CD14-positive monocyte (primary cell): Measurements from ENCODE around the gene CDC37L1. TPM values are rescaled to one million over a fixed set of nuclear protein-coding genes. Genes with fewer than 3 reads are reported as not detected.

Source experiments
- DNase-seq, 3 donors: peaks; one replicate each; pipeline ENCODE4 v3.0.0-alpha.2; 2011 to 2022
- H2AFZ ChIP-seq: 2 replicates; pipeline ENCODE4 v1.6.0; 2012; ENCODE audit warnings: mild to moderate bottlenecking, low read depth, low read length, inconsistent platforms; ENCODE audit not compliant: insufficient read depth, poor library complexity, severe bottlenecking
- H3K27ac ChIP-seq, 2 donors: 1 replicate in 1 of 2; 2 replicates in 1 of 2; pipeline ENCODE4 v1.5.1; 2012 to 2013; ENCODE audit warnings: low read length in 2 of 2, control low read depth in 1 of 2, inconsistent platforms in 1 of 2, low read depth in 1 of 2, mild to moderate bottlenecking in 1 of 2
- H3K27me3 ChIP-seq, 2 donors: one replicate each; pipeline versions ENCODE4 v1.6.0 to v1.6.1; 2011 to 2013; ENCODE audit warnings: low read length in 2 of 2; ENCODE audit not compliant: control insufficient read depth in 2 of 2, insufficient read depth in 2 of 2
- H3K36me3 ChIP-seq, 2 donors: replicated peaks in 1 of 2; 1 replicate in 1 of 2; 2 replicates in 1 of 2; pipeline versions ENCODE4 v1.5.1 to v1.6.1; 2012 to 2013; ENCODE audit warnings: low read length in 2 of 2, control low read depth in 1 of 2, inconsistent platforms in 1 of 2, mild to moderate bottlenecking in 1 of 2; ENCODE audit not compliant: insufficient read depth in 2 of 2, control insufficient read depth in 1 of 2
- H3K4me1 ChIP-seq, 2 donors: 1 replicate in 1 of 2; 2 replicates in 1 of 2; pipeline versions ENCODE4 v1.5.1 to v1.6.1; 2012 to 2013; ENCODE audit warnings: low read length in 2 of 2, control low read depth in 1 of 2, inconsistent platforms in 1 of 2, mild to moderate bottlenecking in 1 of 2, moderate library complexity in 1 of 2; ENCODE audit not compliant: insufficient read depth in 2 of 2, control insufficient read depth in 1 of 2
- H3K4me2 ChIP-seq: replicated peaks from 2 replicates; pipeline ENCODE3; 2012; ENCODE audit warnings: low read length, moderate library complexity, mild to moderate bottlenecking; ENCODE audit not compliant: poor library complexity, severe bottlenecking; ENCODE audit errors: extremely low read depth
- H3K4me3 ChIP-seq, 3 experiments: fragments of 200-600 bp in 1 of 3; sonication (generic) in 1 of 3; replicated peaks in 1 of 3; 1 replicate in 2 of 3; 2 replicates in 1 of 3; pipeline ENCODE4 v1.5.1; 2011 to 2013; ENCODE audit warnings: low read length in 3 of 3, mild to moderate bottlenecking in 3 of 3, control low read depth in 2 of 3, low read depth in 2 of 3, inconsistent platforms in 1 of 3, moderate library complexity in 1 of 3
- H3K79me2 ChIP-seq: 2 replicates; pipeline ENCODE4 v1.6.0; 2012; ENCODE audit warnings: mild to moderate bottlenecking, control low read depth, inconsistent platforms, low read length, moderate library complexity; ENCODE audit not compliant: insufficient read depth
- H3K9ac ChIP-seq: 2 replicates; pipeline ENCODE4 v1.6.0; 2017; ENCODE audit warnings: low read length, mild to moderate bottlenecking; ENCODE audit not compliant: insufficient read depth, poor library complexity, severe bottlenecking
- H3K9me3 ChIP-seq, 2 donors: replicated peaks in 1 of 2; 1 replicate in 1 of 2; 2 replicates in 1 of 2; pipeline versions ENCODE4 v1.5.1 to v1.6.1; 2012 to 2013; ENCODE audit warnings: low read length in 2 of 2, control low read depth in 1 of 2; ENCODE audit not compliant: control insufficient read depth in 1 of 2, insufficient read depth in 1 of 2
- H4K20me1 ChIP-seq: 2 replicates; pipeline ENCODE4 v1.6.0; 2012; ENCODE audit warnings: mild to moderate bottlenecking, low read length, control low read depth, moderate library complexity; ENCODE audit not compliant: insufficient read depth
- H3K27ac Mint-ChIP-seq, 7 donors: one replicate each; pipeline ENCODE4 v1.8.0; 2020; ENCODE audit warnings: mild to moderate bottlenecking in 7 of 7, mixed read lengths in 7 of 7, moderate library complexity in 6 of 7, inconsistent platforms in 2 of 7
- H3K27me3 Mint-ChIP-seq, 3 donors: one replicate each; pipeline ENCODE4 v1.8.0; 2021 to 2022; ENCODE audit warnings: low read depth in 3 of 3, mild to moderate bottlenecking in 3 of 3, mixed read lengths in 3 of 3, moderate library complexity in 3 of 3, inconsistent platforms in 1 of 3
- H3K36me3 Mint-ChIP-seq, 2 donors: one replicate each; pipeline ENCODE4 v1.8.0; 2020; ENCODE audit warnings: mixed read lengths in 2 of 2, inconsistent platforms in 1 of 2, mild to moderate bottlenecking in 1 of 2
- H3K4me1 Mint-ChIP-seq: one replicate; pipeline ENCODE4 v1.8.0; 2020; ENCODE audit warnings: mild to moderate bottlenecking, mixed read lengths
- H3K4me3 Mint-ChIP-seq, 2 donors: one replicate each; pipeline ENCODE4 v1.8.0; 2020; ENCODE audit warnings: mild to moderate bottlenecking in 2 of 2, mixed read lengths in 2 of 2, moderate library complexity in 1 of 2
- H3K9me3 Mint-ChIP-seq, 7 donors: one replicate each; pipeline ENCODE4 v1.8.0; 2020 to 2022; ENCODE audit warnings: mixed read lengths in 7 of 7, mild to moderate bottlenecking in 6 of 7, moderate library complexity in 6 of 7, inconsistent platforms in 2 of 7
- WGBS: methylation state at CpG from one replicate; pipeline ENCODE4 v1.1.5; 2013; ENCODE audit warnings: missing lambda C conversion rate; ENCODE audit not compliant: insufficient coverage; 5-methylcytosine and 5-hydroxymethylcytosine counted together
- intact Hi-C, 2 donors: fragments of 100-400 bp; cut with micrococcal nuclease; formaldehyde crosslinking; loops; one replicate each; pipeline versions ENCODE4 v1.15.0 to v1.15.1; 2023
- polyA plus RNA-seq, 3 donors: library from polyadenylated mRNA; depleted of rRNA in 1 of 3; unstranded in 2 of 3; stranded (reverse) in 1 of 3; fragments of 300-500 nt in 2 of 3; fragments of >200 nt in 1 of 3; fragmentation: Illumina TruSeq in 2 of 3; gene quantifications; 1 replicate in 2 of 3; 2 replicates in 1 of 3; pipeline ENCODE4 v1.2.3, GENCODE V29; 2012 to 2021
- TF ChIP-seq, protein P1 (sequence below): fragments of 200-600 bp; IDR thresholded peaks from one replicate; pipeline ENCODE4 v1.8.0; 2022; ENCODE audit warnings: antibody characterized with exemption, mild to moderate bottlenecking

Gene CDC37L1
- polyA plus RNA-seq, 3 donors = 2.8 to 4.4 (median 2.8) TPM

DNA sequence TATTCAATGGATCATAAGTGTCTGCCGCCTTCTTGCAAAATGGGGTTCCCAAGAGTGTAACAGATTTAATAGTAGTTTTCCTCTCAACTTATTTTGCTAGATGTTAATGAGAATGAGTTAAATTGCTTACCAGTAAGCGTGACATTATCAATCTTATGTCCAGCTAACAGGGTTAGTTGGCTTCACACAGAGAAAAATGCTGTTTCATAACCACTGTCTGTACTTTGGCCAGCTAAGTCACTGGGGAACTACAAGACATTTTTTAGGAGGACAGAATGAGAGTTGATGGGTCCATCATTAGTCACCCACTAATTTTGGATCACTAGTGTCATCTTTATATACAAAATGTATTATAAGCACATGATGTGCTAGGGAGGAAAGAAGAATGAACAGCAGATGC, 1.4 kb downstream of the CDC37L1 start:
- Histone ChIP-seq H3K4me1 (peaks cover 21 to 28% of the 10 kb centered on the region in 2 donors), H3K4me2 (peak overlapping the region; percentile 91), H3K4me3 (peak overlapping the region in 2 of 3 experiments; percentile 66 to 80), H3K27me3 (no peaks in the 10 kb centered on the region), H3K9me3 (no peaks in the 10 kb centered on the region), H3K36me3 (peaks cover 12 to 13% of the 10 kb centered on the region in 2 donors), H4K20me1 (no peaks in the 10 kb centered on the region), H3K9ac (no peak overlapping the region), H3K79me2 (peaks cover 35% of the 10 kb centered on the region), H2AFZ (peak overlapping the region; percentile 90), H3K27ac (peak overlapping the region in 1 of 2 donors; percentile 95)
- DNase-seq = peak; percentile 40 to 67 (median 62)
- peaks cover 14 to 17% of the 10 kb centered on the region in 2 donors for H3K36me3 Mint-ChIP-seq
- peaks cover 0 to 4% (median 1%) of the 10 kb centered on the region in 3 donors for H3K27me3 Mint-ChIP-seq
- no peaks in the 10 kb centered on the region for H3K9me3 Mint-ChIP-seq
- H3K4me3 Mint-ChIP-seq = no peak overlapping the region
- intact Hi-C loops = loop anchor here in 1 of 2 donors (5.0 kb wide), 1 partner anchor 112 kb away; the partner anchor contains the start of gene RCL1
- TF ChIP-seq, protein P1, sequence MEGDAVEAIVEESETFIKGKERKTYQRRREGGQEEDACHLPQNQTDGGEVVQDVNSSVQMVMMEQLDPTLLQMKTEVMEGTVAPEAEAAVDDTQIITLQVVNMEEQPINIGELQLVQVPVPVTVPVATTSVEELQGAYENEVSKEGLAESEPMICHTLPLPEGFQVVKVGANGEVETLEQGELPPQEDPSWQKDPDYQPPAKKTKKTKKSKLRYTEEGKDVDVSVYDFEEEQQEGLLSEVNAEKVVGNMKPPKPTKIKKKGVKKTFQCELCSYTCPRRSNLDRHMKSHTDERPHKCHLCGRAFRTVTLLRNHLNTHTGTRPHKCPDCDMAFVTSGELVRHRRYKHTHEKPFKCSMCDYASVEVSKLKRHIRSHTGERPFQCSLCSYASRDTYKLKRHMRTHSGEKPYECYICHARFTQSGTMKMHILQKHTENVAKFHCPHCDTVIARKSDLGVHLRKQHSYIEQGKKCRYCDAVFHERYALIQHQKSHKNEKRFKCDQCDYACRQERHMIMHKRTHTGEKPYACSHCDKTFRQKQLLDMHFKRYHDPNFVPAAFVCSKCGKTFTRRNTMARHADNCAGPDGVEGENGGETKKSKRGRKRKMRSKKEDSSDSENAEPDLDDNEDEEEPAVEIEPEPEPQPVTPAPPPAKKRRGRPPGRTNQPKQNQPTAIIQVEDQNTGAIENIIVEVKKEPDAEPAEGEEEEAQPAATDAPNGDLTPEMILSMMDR = no peak
- H3K27ac Mint-ChIP-seq = no peak overlapping the region
- no CpG with 5 or more reads among the region's 2 CpGs for WGBS
- peaks cover 3% of the 10 kb centered on the region for H3K4me1 Mint-ChIP-seq

DNA sequence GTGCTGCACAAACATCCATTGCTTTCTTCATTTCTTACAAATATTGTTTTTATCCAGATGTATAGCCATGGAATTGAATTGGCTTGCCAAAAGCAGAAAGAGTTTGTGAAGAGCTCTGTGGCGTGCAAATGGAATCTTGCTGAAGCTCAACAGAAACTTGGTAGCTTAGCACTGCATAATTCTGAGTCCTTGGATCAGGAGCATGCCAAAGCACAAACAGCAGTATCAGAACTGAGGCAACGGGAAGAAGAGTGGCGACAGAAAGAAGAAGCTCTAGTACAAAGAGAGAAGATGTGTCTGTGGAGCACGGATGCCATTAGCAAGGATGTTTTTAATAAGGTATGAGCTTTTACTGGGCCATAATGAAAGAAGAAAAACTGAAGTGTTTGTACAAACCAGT, 5.5 kb downstream of the CDC37L1 start:
- peaks cover 13 to 17% of the 10 kb centered on the region in 2 donors for H3K4me1 ChIP-seq
- no peaks in the 10 kb centered on the region for H3K9me3 ChIP-seq
- no peak overlapping the region for H3K4me3 Mint-ChIP-seq
- peaks cover 38% of the 10 kb centered on the region for H3K79me2 ChIP-seq
- H3K27ac Mint-ChIP-seq = peak overlapping the region in 1 of 7 donors; percentile 6
- no peaks in the 10 kb centered on the region for H3K9me3 Mint-ChIP-seq
- H3K4me3 ChIP-seq = no peak overlapping the region
- peaks cover 30 to 46% of the 10 kb centered on the region in 2 donors for H3K36me3 Mint-ChIP-seq
- H3K27ac ChIP-seq = no peak overlapping the region
- no peaks in the 10 kb centered on the region for H3K27me3 ChIP-seq
- intact Hi-C loops = loop anchor here in 1 of 2 donors (5.0 kb wide), 1 partner anchor 107 kb away; the partner anchor contains the start of gene RCL1
- TF ChIP-seq, protein P1 = no peak
- peaks cover 33 to 47% of the 10 kb centered on the region in 2 donors for H3K36me3 ChIP-seq
- DNase-seq = no peak
- no peaks in the 10 kb centered on the region for H3K27me3 Mint-ChIP-seq
- H4K20me1 ChIP-seq = no peaks in the 10 kb centered on the region
- no peak overlapping the region for H2AFZ ChIP-seq
- peaks cover 3% of the 10 kb centered on the region for H3K4me1 Mint-ChIP-seq
- no peak overlapping the region for H3K9ac ChIP-seq
- WGBS = 95% methylated on average over 4 of the region's 4 CpGs
- no peak overlapping the region for H3K4me2 ChIP-seq
